Upper lobe of left lung (tissue), 4 donors: ENCODE data around the gene TAOK3.

Source experiments
- EP300 ChIP-seq, 4 donors: sonication (generic); formaldehyde crosslinking; IDR thresholded peaks; one replicate each; pipeline ENCODE4 v1.5.1; 2017; ENCODE audit warnings: antibody characterized with exemption in 4 of 4, control low read depth in 2 of 4
- POLR2A ChIP-seq, 4 donors: fragments of 450-650 bp; IDR thresholded peaks; one replicate each; pipeline ENCODE4 v1.5.1; 2016 to 2017; ENCODE audit warnings: antibody characterized with exemption in 4 of 4, mild to moderate bottlenecking in 2 of 4
- POLR2AphosphoS5 ChIP-seq, 2 donors: sonication (generic); formaldehyde crosslinking; IDR thresholded peaks; one replicate each; pipeline ENCODE4 v1.5.1; 2017; ENCODE audit warnings: antibody characterized with exemption in 2 of 2
- TF ChIP-seq, protein P1 (sequence below), 6 experiments: fragments of 450-650 bp in 4 of 6; fragments of 200-600 bp in 2 of 6; sonication (generic) in 2 of 6; IDR thresholded peaks; one replicate each; pipeline ENCODE4 v1.5.1; 2016 to 2019; ENCODE audit warnings: antibody characterized with exemption in 6 of 6

DNA sequence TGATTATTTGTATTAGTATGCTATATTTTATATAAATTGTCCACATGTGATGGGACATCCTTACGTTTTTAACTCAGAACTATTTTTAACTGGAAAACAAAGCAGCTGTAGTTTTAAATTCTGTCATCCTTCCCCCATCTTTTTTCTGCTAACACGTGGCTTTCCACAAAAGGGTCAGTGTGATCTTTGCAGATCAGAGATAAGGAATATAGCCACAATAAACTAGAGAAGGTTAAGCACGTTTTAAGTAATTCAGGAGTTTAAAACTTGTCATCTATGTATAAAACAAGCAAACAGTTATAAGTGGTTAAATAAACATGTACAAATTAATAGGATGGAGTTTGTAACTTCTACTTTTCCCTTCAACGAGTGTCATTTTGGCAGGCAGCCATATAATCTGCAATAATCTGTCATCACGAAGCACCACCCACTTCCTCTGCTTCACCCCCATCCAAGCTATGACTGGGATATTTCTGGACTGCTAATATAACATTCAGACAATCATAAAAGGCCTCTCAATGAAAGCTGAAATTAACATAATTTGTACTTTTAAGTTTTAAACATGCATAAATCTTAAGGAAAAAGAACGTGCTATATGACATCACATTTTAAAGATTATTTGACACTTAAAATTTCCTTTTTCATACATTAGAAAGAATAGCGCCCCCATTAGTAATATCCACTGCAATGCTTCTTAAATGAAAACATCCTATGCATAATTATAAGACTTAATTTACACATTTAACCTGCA, 15.3 kb downstream of the TAOK3 start:
- TF ChIP-seq EP300 (IDR thresholded peaks at IDR 0.05) (no peak), POLR2A (IDR thresholded peaks at IDR 0.05) (no peak), POLR2AphosphoS5 (IDR thresholded peaks at IDR 0.05) (peak in 1 of 2 donors; percentile 38)
- TF ChIP-seq, protein P1, sequence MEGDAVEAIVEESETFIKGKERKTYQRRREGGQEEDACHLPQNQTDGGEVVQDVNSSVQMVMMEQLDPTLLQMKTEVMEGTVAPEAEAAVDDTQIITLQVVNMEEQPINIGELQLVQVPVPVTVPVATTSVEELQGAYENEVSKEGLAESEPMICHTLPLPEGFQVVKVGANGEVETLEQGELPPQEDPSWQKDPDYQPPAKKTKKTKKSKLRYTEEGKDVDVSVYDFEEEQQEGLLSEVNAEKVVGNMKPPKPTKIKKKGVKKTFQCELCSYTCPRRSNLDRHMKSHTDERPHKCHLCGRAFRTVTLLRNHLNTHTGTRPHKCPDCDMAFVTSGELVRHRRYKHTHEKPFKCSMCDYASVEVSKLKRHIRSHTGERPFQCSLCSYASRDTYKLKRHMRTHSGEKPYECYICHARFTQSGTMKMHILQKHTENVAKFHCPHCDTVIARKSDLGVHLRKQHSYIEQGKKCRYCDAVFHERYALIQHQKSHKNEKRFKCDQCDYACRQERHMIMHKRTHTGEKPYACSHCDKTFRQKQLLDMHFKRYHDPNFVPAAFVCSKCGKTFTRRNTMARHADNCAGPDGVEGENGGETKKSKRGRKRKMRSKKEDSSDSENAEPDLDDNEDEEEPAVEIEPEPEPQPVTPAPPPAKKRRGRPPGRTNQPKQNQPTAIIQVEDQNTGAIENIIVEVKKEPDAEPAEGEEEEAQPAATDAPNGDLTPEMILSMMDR (IDR thresholded peaks at IDR 0.05): no peak
